GM23338 (cell line): ENCODE data around the gene MLC1.

Experiments
- CREB1 ChIP-seq: fragments of 250-450 bp; sonication (Bioruptor Pico); IDR thresholded peaks from 2 replicates; pipeline ENCODE4 v1.5.0; 2020; ENCODE audit warnings: low read depth, mild to moderate bottlenecking, moderate library complexity
- EZH2 ChIP-seq: fragments of 200-600 bp; sonication (generic); IDR thresholded peaks from one replicate; pipeline ENCODE4 v1.8.0; 2017; ENCODE audit warnings: antibody characterized with exemption, mild to moderate bottlenecking, low read depth; ENCODE audit not compliant: unreplicated experiment
- EZH2phosphoT487 ChIP-seq: fragments of 200-600 bp; sonication (generic); IDR thresholded peaks from one replicate; pipeline ENCODE4 v1.8.1; 2018; ENCODE audit warnings: antibody characterized with exemption; ENCODE audit not compliant: unreplicated experiment
- JUNB ChIP-seq: IDR thresholded peaks from one replicate; pipeline ENCODE4 v1.6.1; 2016; ENCODE audit warnings: antibody characterized with exemption; ENCODE audit not compliant: unreplicated experiment
- POLR2AphosphoS5 ChIP-seq: IDR thresholded peaks from 2 replicates; pipeline ENCODE4 v1.6.1; 2016; ENCODE audit warnings: antibody characterized with exemption, low read depth
- STAT1 ChIP-seq: IDR thresholded peaks from one replicate; pipeline ENCODE4 v1.6.1; 2016; ENCODE audit warnings: antibody characterized with exemption; ENCODE audit not compliant: unreplicated experiment
- ZNF114 ChIP-seq: fragments of 250-450 bp; sonication (Bioruptor Pico); IDR thresholded peaks from 2 replicates; pipeline ENCODE4 v1.5.0; 2020; ENCODE audit warnings: mild to moderate bottlenecking, moderate library complexity
- ZNF331 ChIP-seq: fragments of 250-450 bp; sonication (Bioruptor Pico); IDR thresholded peaks from 2 replicates; pipeline ENCODE4 v1.5.0; 2020; ENCODE audit warnings: low read depth, mild to moderate bottlenecking, moderate library complexity
- TF ChIP-seq, protein P1 (sequence below): IDR thresholded peaks from 2 replicates; pipeline ENCODE4 v1.6.1; 2016; ENCODE audit warnings: antibody characterized with exemption
- TF ChIP-seq, protein P2 (sequence below), 2 experiments: fragments of 200-600 bp in 1 of 2; sonication (generic) in 1 of 2; conservative IDR thresholded peaks; 2 replicates each; pipeline versions ENCODE4 v1.5.1 to v1.6.1; 2016 to 2017; ENCODE audit warnings: antibody characterized with exemption in 2 of 2, low read depth in 2 of 2, mild to moderate bottlenecking in 2 of 2, moderate library complexity in 1 of 2
- TF ChIP-seq, protein P3 (sequence below): IDR thresholded peaks from one replicate; pipeline ENCODE4 v1.6.1; 2018; ENCODE audit warnings: antibody characterized with exemption; ENCODE audit not compliant: unreplicated experiment
- TF ChIP-seq, protein P4 (sequence below): fragments of 250-450 bp; sonication (Bioruptor Pico); IDR thresholded peaks from 2 replicates; pipeline ENCODE4 v1.5.0; 2020; ENCODE audit warnings: mild to moderate bottlenecking, moderate library complexity

DNA sequence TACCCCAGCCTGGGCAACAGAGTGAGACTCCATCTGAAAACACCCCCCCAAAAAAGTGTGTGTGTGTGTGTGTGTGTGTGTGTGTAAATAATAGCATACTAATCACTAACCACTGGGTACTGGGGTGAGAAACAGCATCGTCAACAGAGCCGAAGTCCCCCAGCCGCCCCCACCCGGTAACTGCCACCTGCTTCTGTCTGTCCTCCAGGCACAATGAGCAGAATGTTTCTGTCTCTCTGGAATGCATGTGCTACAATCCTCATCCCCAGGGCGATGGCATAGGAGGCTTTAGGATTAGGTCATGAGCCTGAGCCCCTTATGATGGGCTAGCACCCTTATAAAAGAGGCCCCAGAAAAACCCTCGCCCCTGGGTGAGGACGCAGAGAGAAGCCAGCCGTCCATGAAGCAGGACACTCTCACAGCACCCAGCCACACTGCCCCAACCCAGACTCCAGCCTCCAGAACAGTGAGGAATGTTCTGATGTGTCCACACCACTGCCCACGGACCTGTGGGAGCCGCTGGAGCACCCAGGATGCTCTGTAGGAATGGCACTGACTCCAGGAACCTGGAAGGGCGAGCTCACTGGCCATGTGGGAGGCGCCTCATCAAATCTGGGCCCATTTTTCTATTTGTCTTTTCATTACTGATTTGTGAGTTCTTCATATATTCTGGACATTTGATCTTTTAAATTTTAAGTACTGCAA lies 37.0 kb downstream of the MLC1 start:
- TF ChIP-seq, protein P1, sequence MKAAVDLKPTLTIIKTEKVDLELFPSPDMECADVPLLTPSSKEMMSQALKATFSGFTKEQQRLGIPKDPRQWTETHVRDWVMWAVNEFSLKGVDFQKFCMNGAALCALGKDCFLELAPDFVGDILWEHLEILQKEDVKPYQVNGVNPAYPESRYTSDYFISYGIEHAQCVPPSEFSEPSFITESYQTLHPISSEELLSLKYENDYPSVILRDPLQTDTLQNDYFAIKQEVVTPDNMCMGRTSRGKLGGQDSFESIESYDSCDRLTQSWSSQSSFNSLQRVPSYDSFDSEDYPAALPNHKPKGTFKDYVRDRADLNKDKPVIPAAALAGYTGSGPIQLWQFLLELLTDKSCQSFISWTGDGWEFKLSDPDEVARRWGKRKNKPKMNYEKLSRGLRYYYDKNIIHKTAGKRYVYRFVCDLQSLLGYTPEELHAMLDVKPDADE, result no peak
- TF ChIP-seq, protein P2, sequence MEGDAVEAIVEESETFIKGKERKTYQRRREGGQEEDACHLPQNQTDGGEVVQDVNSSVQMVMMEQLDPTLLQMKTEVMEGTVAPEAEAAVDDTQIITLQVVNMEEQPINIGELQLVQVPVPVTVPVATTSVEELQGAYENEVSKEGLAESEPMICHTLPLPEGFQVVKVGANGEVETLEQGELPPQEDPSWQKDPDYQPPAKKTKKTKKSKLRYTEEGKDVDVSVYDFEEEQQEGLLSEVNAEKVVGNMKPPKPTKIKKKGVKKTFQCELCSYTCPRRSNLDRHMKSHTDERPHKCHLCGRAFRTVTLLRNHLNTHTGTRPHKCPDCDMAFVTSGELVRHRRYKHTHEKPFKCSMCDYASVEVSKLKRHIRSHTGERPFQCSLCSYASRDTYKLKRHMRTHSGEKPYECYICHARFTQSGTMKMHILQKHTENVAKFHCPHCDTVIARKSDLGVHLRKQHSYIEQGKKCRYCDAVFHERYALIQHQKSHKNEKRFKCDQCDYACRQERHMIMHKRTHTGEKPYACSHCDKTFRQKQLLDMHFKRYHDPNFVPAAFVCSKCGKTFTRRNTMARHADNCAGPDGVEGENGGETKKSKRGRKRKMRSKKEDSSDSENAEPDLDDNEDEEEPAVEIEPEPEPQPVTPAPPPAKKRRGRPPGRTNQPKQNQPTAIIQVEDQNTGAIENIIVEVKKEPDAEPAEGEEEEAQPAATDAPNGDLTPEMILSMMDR (conservative IDR thresholded peaks at IDR 0.05; ENCODE audit: low read depth in 2 of 2), result no peak
- TF ChIP-seq EZH2phosphoT487, result no peak
- TF ChIP-seq, protein P3, sequence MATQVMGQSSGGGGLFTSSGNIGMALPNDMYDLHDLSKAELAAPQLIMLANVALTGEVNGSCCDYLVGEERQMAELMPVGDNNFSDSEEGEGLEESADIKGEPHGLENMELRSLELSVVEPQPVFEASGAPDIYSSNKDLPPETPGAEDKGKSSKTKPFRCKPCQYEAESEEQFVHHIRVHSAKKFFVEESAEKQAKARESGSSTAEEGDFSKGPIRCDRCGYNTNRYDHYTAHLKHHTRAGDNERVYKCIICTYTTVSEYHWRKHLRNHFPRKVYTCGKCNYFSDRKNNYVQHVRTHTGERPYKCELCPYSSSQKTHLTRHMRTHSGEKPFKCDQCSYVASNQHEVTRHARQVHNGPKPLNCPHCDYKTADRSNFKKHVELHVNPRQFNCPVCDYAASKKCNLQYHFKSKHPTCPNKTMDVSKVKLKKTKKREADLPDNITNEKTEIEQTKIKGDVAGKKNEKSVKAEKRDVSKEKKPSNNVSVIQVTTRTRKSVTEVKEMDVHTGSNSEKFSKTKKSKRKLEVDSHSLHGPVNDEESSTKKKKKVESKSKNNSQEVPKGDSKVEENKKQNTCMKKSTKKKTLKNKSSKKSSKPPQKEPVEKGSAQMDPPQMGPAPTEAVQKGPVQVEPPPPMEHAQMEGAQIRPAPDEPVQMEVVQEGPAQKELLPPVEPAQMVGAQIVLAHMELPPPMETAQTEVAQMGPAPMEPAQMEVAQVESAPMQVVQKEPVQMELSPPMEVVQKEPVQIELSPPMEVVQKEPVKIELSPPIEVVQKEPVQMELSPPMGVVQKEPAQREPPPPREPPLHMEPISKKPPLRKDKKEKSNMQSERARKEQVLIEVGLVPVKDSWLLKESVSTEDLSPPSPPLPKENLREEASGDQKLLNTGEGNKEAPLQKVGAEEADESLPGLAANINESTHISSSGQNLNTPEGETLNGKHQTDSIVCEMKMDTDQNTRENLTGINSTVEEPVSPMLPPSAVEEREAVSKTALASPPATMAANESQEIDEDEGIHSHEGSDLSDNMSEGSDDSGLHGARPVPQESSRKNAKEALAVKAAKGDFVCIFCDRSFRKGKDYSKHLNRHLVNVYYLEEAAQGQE, result no peak
- no peak for TF ChIP-seq EZH2
- no peak for TF ChIP-seq CREB1 (CRISPR knock-in tag)
- no peak for TF ChIP-seq POLR2AphosphoS5
- TF ChIP-seq, protein P4, sequence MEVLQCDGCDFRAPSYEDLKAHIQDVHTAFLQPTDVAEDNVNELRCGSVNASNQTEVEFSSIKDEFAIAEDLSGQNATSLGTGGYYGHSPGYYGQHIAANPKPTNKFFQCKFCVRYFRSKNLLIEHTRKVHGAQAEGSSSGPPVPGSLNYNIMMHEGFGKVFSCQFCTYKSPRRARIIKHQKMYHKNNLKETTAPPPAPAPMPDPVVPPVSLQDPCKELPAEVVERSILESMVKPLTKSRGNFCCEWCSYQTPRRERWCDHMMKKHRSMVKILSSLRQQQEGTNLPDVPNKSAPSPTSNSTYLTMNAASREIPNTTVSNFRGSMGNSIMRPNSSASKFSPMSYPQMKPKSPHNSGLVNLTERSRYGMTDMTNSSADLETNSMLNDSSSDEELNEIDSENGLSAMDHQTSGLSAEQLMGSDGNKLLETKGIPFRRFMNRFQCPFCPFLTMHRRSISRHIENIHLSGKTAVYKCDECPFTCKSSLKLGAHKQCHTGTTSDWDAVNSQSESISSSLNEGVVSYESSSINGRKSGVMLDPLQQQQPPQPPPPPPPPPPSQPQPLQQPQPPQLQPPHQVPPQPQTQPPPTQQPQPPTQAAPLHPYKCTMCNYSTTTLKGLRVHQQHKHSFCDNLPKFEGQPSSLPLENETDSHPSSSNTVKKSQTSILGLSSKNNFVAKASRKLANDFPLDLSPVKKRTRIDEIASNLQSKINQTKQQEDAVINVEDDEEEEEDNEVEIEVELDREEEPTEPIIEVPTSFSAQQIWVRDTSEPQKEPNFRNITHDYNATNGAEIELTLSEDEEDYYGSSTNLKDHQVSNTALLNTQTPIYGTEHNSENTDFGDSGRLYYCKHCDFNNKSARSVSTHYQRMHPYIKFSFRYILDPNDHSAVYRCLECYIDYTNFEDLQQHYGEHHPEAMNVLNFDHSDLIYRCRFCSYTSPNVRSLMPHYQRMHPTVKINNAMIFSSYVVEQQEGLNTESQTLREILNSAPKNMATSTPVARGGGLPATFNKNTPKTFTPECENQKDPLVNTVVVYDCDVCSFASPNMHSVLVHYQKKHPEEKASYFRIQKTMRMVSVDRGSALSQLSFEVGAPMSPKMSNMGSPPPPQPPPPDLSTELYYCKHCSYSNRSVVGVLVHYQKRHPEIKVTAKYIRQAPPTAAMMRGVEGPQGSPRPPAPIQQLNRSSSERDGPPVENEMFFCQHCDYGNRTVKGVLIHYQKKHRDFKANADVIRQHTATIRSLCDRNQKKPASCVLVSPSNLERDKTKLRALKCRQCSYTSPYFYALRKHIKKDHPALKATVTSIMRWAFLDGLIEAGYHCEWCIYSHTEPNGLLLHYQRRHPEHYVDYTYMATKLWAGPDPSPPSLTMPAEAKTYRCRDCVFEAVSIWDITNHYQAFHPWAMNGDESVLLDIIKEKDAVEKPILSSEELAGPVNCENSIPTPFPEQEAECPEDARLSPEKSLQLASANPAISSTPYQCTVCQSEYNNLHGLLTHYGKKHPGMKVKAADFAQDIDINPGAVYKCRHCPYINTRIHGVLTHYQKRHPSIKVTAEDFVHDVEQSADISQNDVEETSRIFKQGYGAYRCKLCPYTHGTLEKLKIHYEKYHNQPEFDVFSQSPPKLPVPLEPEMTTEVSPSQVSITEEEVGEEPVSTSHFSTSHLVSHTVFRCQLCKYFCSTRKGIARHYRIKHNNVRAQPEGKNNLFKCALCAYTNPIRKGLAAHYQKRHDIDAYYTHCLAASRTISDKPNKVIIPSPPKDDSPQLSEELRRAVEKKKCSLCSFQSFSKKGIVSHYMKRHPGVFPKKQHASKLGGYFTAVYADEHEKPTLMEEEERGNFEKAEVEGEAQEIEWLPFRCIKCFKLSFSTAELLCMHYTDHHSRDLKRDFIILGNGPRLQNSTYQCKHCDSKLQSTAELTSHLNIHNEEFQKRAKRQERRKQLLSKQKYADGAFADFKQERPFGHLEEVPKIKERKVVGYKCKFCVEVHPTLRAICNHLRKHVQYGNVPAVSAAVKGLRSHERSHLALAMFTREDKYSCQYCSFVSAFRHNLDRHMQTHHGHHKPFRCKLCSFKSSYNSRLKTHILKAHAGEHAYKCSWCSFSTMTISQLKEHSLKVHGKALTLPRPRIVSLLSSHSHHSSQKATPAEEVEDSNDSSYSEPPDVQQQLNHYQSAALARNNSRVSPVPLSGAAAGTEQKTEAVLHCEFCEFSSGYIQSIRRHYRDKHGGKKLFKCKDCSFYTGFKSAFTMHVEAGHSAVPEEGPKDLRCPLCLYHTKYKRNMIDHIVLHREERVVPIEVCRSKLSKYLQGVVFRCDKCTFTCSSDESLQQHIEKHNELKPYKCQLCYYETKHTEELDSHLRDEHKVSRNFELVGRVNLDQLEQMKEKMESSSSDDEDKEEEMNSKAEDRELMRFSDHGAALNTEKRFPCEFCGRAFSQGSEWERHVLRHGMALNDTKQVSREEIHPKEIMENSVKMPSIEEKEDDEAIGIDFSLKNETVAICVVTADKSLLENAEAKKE, result no peak
- no peak for TF ChIP-seq STAT1
- no peak for TF ChIP-seq ZNF114
- TF ChIP-seq ZNF331, result no peak
- no peak for TF ChIP-seq JUNB
